Thoracic aorta (tissue), 2 donors: ENCODE data around the gene NLGN1. TPM values are rescaled to one million over a fixed set of nuclear protein-coding genes. Genes with fewer than 3 reads are reported as not detected.
A peak's percentile ranks its signal among the peaks of the same experiment; 100 is the strongest.

Source experiments
- ATAC-seq: fragments of 150-250 bp; one replicate; pipeline ENCODE4 v1.8.0; 2017; ENCODE audit warnings: low read depth; ENCODE audit not compliant: insufficient number of reproducible peaks, low FRiP score
- DNase-seq: peaks from one replicate; pipeline ENCODE4 v3.0.0-alpha.2; 2020; ENCODE audit warnings: low spot score
- H3K27ac ChIP-seq, 2 donors: fragments of 200-600 bp; sonication (generic); 1 replicate in 1 of 2; 2 replicates in 1 of 2; pipeline ENCODE4 v1.5.1; 2016; ENCODE audit warnings: mild to moderate bottlenecking in 2 of 2, moderate library complexity in 2 of 2
- H3K27me3 ChIP-seq: fragments of 200-600 bp; sonication (generic); replicated peaks from 2 replicates; pipeline ENCODE4 v1.6.0; 2016; ENCODE audit warnings: mild to moderate bottlenecking; ENCODE audit not compliant: insufficient read depth
- H3K36me3 ChIP-seq: fragments of 200-600 bp; sonication (generic); one replicate; pipeline ENCODE4 v1.5.1; 2016
- H3K4me1 ChIP-seq, 2 donors: fragments of 200-600 bp; sonication (generic); 1 replicate in 1 of 2; 2 replicates in 1 of 2; pipeline versions ENCODE4 v1.5.1 to v1.6.0; 2016; ENCODE audit warnings: low read depth in 2 of 2, mild to moderate bottlenecking in 1 of 2; ENCODE audit not compliant: control insufficient read depth in 1 of 2
- H3K4me3 ChIP-seq: fragments of 200-600 bp; sonication (generic); 2 replicates; pipeline ENCODE4 v1.5.1; 2016; ENCODE audit warnings: mild to moderate bottlenecking
- H3K9me3 ChIP-seq: fragments of 200-600 bp; sonication (generic); 2 replicates; pipeline ENCODE4 v1.5.1; 2016
- total RNA-seq, 2 donors: library from RNA; depleted of rRNA; stranded (reverse); fragments of >200 nt; gene quantifications; one replicate each; pipeline versions ENCODE4 v1.1.0 to v1.2.3, GENCODE V29; 2016
- TF ChIP-seq, protein P1 (sequence below): fragments of 200-600 bp; sonication (generic); IDR thresholded peaks from one replicate; pipeline ENCODE4 v1.5.1; 2019; ENCODE audit warnings: antibody characterized with exemption

Gene NLGN1
- total RNA-seq, 2 donors from 2014 or later = 17.8 to 18.3 TPM

DNA sequence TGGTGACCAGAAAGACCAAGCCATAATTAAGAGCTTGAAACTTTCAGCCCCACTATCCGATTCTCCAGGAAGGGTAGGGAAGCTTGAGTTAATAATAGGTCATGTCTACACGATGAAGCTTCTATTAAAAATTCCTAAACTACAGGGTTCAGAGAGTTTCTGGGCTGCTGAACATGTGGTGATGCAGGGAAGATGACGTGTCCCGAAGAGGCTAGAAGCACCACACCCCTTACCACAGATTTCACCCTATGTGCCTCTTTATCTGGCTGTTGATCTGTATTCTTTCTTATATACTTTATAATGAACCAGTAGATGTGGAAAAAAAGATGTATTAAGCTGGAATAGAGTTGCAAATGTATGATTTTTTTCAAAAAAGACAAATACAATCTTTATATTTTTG lies 473.4 kb downstream of the NLGN1 start:
- no peaks in the 10 kb centered on the region for H3K27me3 ChIP-seq
- TF ChIP-seq, protein P1, sequence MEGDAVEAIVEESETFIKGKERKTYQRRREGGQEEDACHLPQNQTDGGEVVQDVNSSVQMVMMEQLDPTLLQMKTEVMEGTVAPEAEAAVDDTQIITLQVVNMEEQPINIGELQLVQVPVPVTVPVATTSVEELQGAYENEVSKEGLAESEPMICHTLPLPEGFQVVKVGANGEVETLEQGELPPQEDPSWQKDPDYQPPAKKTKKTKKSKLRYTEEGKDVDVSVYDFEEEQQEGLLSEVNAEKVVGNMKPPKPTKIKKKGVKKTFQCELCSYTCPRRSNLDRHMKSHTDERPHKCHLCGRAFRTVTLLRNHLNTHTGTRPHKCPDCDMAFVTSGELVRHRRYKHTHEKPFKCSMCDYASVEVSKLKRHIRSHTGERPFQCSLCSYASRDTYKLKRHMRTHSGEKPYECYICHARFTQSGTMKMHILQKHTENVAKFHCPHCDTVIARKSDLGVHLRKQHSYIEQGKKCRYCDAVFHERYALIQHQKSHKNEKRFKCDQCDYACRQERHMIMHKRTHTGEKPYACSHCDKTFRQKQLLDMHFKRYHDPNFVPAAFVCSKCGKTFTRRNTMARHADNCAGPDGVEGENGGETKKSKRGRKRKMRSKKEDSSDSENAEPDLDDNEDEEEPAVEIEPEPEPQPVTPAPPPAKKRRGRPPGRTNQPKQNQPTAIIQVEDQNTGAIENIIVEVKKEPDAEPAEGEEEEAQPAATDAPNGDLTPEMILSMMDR = no peak
- no peak overlapping the region for H3K27ac ChIP-seq
- DNase-seq = no peak
- no peak overlapping the region for H3K4me3 ChIP-seq
- H3K36me3 ChIP-seq = no peaks in the 10 kb centered on the region
- H3K9me3 ChIP-seq = no peaks in the 10 kb centered on the region
- ATAC-seq = no peak
- H3K4me1 ChIP-seq = peaks cover 7 to 14% of the 10 kb centered on the region in 2 donors

DNA sequence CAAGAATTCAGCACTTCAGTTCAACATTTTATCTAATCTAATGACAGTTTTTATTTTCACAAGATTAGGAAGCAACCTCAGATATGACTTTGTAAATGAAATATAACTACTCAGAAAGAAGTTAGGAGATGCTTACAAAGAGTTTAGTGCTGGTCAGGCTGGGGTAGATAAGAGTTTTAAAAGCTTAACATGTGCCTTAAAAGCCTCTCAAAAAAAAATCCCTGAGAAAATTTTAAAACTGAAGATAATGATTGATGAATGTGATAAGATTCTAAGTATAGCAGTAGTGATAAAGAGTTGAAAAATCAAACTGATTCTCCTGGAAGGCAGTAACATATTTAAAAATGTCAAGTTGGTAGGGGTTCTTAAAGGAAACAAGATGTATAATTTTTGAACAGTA lies 478.2 kb downstream of the NLGN1 start:
- Histone ChIP-seq H3K36me3 (no peaks in the 10 kb centered on the region), H3K9me3 (peaks cover 4% of the 10 kb centered on the region), H3K4me3 (no peak overlapping the region), H3K4me1 (peaks cover 7 to 14% of the 10 kb centered on the region in 2 donors), H3K27me3 (no peaks in the 10 kb centered on the region), H3K27ac (no peak overlapping the region)
- DNase-seq = no peak
- ATAC-seq = no peak
- TF ChIP-seq, protein P1 = no peak

DNA sequence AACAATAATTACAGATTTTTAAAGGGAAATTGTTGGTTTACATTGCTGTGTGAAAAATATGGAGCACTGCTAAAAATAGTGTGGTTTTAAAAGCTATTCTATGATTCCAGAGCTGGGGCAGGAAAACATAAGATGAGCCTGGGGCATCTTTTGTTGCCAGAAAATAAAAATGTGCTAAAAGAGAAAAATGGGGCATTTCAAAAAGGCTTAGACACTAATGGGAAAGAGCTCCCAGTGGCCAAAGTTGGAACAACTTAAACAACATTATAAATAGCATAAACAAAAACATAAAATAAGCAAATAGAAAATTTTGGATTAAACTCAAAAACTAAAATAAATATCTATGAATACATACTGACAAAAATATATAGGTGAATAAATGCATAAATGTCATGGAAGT lies 478.9 kb downstream of the NLGN1 start:
- H3K36me3 ChIP-seq = no peaks in the 10 kb centered on the region

DNA sequence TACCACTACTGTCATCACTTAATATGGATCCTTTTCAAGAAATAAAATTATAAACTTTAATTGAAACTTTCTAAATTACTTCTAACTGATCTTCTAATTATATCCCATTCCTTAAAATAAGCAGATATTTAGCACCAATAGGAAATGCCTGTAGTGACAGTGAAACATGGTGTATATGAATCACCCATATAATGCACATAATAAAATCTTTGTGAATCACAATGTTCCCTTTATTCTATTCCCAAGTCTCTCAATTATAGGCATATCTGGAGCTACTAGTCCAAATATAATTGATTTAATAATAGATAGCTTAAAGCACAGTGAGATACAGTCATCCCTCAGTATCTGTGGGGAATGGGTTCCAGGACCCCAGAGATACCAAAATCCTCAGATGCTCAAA lies 490.3 kb downstream of the NLGN1 start:
- TF ChIP-seq, protein P1 = no peak
- Histone ChIP-seq H3K27me3 (no peaks in the 10 kb centered on the region), H3K36me3 (no peaks in the 10 kb centered on the region), H3K27ac (no peak overlapping the region), H3K9me3 (no peaks in the 10 kb centered on the region), H3K4me1 (peaks cover 0 to 4% of the 10 kb centered on the region in 2 donors), H3K4me3 (no peak overlapping the region)
- DNase-seq (no peak), ATAC-seq (no peak)

More for the DNA sequence above, 478.9 kb downstream of the NLGN1 start:
- Histone ChIP-seq H3K9me3 (peaks cover 4% of the 10 kb centered on the region), H3K27me3 (no peaks in the 10 kb centered on the region), H3K4me3 (no peak overlapping the region), H3K27ac (no peak overlapping the region), H3K4me1 (peaks cover 7 to 14% of the 10 kb centered on the region in 2 donors)
- DNase-seq (no peak), ATAC-seq (no peak)
- TF ChIP-seq, protein P1 = peak; percentile 14

DNA sequence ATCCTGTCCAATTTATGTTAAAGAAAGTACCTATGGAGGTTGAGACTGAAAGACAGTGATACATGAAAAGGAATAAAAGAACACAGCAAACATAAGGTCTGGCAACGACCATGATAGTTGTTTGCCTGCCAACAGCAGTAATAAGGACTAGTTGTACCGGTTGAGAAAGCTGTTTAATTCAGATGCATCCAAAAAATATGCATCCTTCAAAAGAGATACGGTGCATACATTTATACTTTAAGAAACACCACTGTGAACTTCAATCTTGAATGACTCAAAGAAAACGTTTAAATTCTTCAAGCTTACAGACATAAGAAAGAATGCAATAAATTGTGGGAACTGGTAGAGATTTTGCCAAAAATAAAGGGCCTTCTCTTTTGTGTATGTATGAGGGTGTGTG lies 492.1 kb downstream of the NLGN1 start:
- DNase-seq (no peak), ATAC-seq (no peak)
- Histone ChIP-seq H3K27me3 (no peaks in the 10 kb centered on the region), H3K27ac (no peak overlapping the region), H3K4me3 (no peak overlapping the region), H3K4me1 (peaks cover 0 to 4% of the 10 kb centered on the region in 2 donors), H3K36me3 (no peaks in the 10 kb centered on the region), H3K9me3 (no peaks in the 10 kb centered on the region)
- TF ChIP-seq, protein P1 = no peak
